BJ (cell line): ENCODE data around the gene CDHR4. TPM values are rescaled to one million over a fixed set of nuclear protein-coding genes. Genes with fewer than 3 reads are reported as not detected.
A peak's percentile ranks its signal among the peaks of the same experiment; 100 is the strongest.

Source experiments
- CTCF ChIA-PET: fragments of 350-600 bp; formaldehyde crosslinking; extraction: SDS; loops from one replicate; lab custom pipeline; 2021; ENCODE audit warnings: antibody characterized with exemption, inconsistent platforms; lab: Yijun Ruan, JAX
- POLR2A ChIA-PET: fragments of 300-600 bp; sonication (Branson Sonifier 250); formaldehyde crosslinking; extraction: SDS; loops from one replicate; lab custom pipeline; 2021; ENCODE audit warnings: antibody characterized with exemption; lab: Charles Lee
- DNase-seq: peaks from one replicate; pipeline ENCODE4 v3.0.0-alpha.2; 2011; ENCODE audit warnings: low read depth
- H3K27me3 ChIP-seq: 2 replicates; pipeline ENCODE4 v1.6.0; 2011; ENCODE audit warnings: low read length; ENCODE audit not compliant: control insufficient read depth, insufficient read depth
- H3K36me3 ChIP-seq: 2 replicates; pipeline ENCODE4 v1.5.1; 2011; ENCODE audit warnings: low read length; ENCODE audit not compliant: control insufficient read depth, insufficient read depth
- H3K4me3 ChIP-seq: 2 replicates; pipeline ENCODE4 v1.5.1; 2011; ENCODE audit warnings: low read depth, mild to moderate bottlenecking, control low read depth, low read length
- CTCF ChIP-seq: IDR thresholded peaks from 2 replicates; pipeline ENCODE4 v1.5.1; 2011; ENCODE audit warnings: low read depth, mild to moderate bottlenecking, control low read depth, inconsistent platforms, low read length, moderate library complexity; ENCODE audit not compliant: insufficient read depth
- polyA plus RNA-seq: library from polyadenylated mRNA; depleted of rRNA; stranded (reverse); fragments of >200 nt; gene quantifications from 2 replicates; pipeline ENCODE4 v1.2.3, GENCODE V29; 2011

Gene CDHR4
- polyA plus RNA-seq, 1 experiment, result not detected

DNA sequence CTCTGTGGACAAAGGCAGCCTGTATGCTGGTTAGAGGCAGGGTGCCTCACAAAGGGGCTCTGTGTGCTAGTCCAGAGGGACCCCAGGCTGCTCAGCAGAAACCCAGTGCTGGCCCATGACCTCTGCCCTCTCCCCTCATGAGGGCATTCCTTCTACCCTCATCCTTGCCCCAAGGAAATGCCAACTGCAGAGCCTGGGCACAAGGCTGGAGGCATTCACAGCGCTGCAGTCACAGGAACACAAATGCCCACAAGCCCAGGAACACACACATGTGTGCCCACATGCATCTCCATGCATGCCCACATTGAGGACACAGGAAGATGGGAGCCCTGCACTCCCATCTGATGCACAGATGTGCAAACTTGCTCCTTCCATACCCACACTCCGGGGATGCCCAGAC is 7.2 kb upstream of the CDHR4 start:
- CTCF ChIA-PET, result interaction anchor here (13.4 kb wide), 1 partner anchor 30 kb away, joined by 287 read pairs; no protein-coding TSS in a partner anchor
- POLR2A ChIA-PET, result no interaction called here
- TF ChIP-seq CTCF, result no peak
- H3K36me3 ChIP-seq, result peaks cover 9% of the 10 kb centered on the region
- no peak overlapping the region for H3K4me3 ChIP-seq
- DNase-seq, result no peak
- no peaks in the 10 kb centered on the region for H3K27me3 ChIP-seq

DNA sequence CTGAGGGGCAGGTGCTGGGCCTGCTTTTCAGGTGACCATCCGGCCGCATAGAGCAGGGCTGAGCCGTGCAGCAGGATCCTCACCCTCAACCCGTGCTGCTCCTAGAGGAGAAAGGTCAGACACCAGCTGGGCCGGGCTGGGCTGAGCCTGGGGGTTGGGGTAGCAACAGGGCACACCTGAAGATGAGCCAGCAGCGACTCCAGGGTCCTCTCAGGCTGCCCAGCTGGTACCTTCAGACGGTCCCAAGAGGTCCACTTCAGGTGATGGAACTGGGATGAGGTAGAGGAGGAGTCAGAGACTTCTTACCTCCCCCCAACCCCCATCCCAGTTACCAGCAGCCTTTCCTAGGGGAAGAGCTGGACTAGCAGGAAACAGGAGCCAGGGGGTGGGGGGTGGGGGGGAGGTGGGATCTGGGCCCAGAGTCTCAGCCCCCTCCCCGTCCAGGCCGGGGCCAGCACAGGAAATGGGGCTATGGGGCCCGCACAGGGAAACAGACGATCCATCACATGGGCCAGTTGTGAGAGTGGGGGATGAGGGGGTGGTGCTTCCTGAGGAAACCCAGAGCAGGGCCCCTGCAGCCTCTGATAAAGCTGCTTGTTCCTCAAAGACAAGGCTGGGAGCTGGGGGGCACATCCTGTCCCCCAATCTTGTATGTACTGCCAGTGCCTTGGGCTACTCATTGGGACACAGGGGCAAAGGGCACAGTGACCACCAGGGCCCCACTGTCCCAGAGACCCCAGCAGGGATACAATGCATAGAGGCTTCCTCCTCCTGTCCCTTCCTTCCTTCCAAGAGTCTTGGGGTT is 6.4 kb upstream of the CDHR4 start:
- H3K27me3 ChIP-seq, result no peaks in the 10 kb centered on the region
- DNase-seq, result no peak
- CTCF ChIA-PET, result interaction anchor here (0.7 to 13.4 kb wide), 4 partner anchors 20 to 517 kb away, joined by 3 to 287 read pairs (median 3); partner anchors contain the start of genes IP6K1 and MON1A

GRCh38 chr3:49805367-49805782 is 5.7 kb upstream of the CDHR4 start:
- no peak for TF ChIP-seq CTCF

More for the DNA sequence above, 6.4 kb upstream of the CDHR4 start:
- no peak for TF ChIP-seq CTCF
- no peak overlapping the region for H3K4me3 ChIP-seq
- POLR2A ChIA-PET, result no interaction called here
- peaks cover 9% of the 10 kb centered on the region for H3K36me3 ChIP-seq

DNA sequence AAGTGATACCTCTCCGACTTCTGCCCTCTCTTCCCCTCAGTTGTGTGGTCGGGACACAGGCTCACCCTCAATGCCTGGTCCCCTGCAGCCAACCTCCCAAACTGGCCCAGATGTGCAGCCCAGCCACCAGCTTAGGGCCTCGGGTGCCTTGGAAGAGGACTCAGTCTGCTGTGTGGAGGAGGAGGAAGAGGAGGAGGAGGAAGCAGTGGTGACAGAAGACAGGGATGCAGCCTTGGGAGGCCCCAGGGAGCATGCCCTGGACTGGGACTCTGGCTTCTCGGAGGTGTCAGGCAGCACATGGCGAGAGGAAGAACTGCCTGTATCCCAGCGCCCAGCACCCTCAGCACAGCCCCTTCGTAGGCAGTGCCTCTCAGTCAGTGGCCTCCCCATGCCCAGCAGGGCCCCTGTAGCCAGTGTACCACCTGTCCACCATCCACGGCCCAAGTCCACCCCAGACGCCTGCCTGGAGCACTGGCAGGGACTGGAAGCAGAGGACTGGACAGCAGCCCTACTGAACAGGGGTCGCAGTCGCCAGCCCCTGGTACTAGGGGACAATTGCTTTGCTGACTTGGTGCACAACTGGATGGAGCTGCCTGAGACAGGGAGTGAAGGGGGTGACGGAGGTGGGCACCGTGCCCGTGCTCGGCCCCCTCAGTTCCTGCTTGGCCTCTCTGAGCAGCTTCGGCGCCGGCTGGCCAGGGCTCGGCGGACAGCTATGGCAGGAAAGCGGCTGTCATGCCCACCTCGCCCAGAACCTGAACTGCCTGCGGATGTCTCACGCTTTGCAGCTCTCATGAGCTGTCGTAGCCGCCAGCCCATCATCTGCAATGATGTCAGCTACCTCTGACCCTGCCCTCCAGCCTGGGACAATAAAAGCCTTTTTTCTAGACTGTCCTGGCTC is 4.7 kb upstream of the CDHR4 start:
- Histone ChIP-seq H3K27me3 (no peaks in the 10 kb centered on the region), H3K36me3 (peaks cover 4% of the 10 kb centered on the region), H3K4me3 (peak overlapping the region; percentile 79)
- ChIA-PET CTCF (interaction anchor here (1.0 to 13.4 kb wide), 10 partner anchors 8 to 125 kb away, joined by 3 to 287 read pairs (median 4); partner anchors contain the start of genes IP6K1, MON1A and UBA7), POLR2A (interaction anchor here (2.1 kb wide), 1 partner anchor 18 kb away, joined by 8 read pairs; the partner anchor contains the start of gene IP6K1)
- no peak for DNase-seq
- TF ChIP-seq CTCF, result no peak

More at GRCh38 chr3:49805367-49805782, 5.7 kb upstream of the CDHR4 start:
- H3K27me3 ChIP-seq, result no peaks in the 10 kb centered on the region
- CTCF ChIA-PET, result interaction anchor here (0.7 to 13.4 kb wide), 6 partner anchors 8 to 518 kb away, joined by 3 to 287 read pairs (median 3); partner anchors contain the start of genes IP6K1, MON1A and UBA7
- H3K4me3 ChIP-seq, result no peak overlapping the region
- POLR2A ChIA-PET, result interaction anchor here (0.8 kb wide), 1 partner anchor 19 kb away, joined by 4 read pairs; the partner anchor contains the start of gene IP6K1
- peaks cover 9% of the 10 kb centered on the region for H3K36me3 ChIP-seq
- DNase-seq, result no peak
